ENCODE data around the gene ANKRD23.

DNA sequence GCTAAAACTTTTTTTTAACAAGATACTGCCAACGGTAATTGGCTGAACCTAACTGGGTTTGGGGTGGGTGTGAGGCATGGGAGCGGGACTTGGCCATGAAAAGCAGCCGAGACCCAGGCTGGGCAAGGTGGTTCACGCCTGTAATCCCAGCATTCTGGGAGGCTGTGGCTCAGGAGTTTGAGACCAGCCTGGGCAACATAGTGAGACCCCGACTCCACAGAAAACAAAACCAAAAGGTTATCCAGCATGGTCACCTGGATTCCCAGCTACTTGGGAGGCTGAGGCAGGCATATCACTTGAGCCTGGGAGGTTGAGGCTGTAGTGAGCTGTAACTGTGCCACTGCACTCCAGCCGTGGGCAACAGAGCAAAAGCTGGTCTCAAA, 37.1 kb upstream of the ANKRD23 start:
- TF ChIP-seq, protein P1, sequence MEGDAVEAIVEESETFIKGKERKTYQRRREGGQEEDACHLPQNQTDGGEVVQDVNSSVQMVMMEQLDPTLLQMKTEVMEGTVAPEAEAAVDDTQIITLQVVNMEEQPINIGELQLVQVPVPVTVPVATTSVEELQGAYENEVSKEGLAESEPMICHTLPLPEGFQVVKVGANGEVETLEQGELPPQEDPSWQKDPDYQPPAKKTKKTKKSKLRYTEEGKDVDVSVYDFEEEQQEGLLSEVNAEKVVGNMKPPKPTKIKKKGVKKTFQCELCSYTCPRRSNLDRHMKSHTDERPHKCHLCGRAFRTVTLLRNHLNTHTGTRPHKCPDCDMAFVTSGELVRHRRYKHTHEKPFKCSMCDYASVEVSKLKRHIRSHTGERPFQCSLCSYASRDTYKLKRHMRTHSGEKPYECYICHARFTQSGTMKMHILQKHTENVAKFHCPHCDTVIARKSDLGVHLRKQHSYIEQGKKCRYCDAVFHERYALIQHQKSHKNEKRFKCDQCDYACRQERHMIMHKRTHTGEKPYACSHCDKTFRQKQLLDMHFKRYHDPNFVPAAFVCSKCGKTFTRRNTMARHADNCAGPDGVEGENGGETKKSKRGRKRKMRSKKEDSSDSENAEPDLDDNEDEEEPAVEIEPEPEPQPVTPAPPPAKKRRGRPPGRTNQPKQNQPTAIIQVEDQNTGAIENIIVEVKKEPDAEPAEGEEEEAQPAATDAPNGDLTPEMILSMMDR (IDR thresholded peaks at IDR 0.05; ENCODE audit: low read length): no peak
- TF ChIP-seq EZH2phosphoT487 (IDR thresholded peaks at IDR 0.05; ENCODE audit: low read length): no peak
